Renal pelvis (tissue), 4 donors: ENCODE measurements around the gene RBL1. TPM values are rescaled to one million over a fixed set of nuclear protein-coding genes. Genes with fewer than 3 reads are reported as not detected.
"Not testable (repeated sequence)": the region's sequence is repeated elsewhere in the genome, so short reads cannot be mapped to it uniquely, and the experiment has no call there.

Experiments
- DNase-seq: peaks from one replicate; pipeline ENCODE4 v3.0.0-alpha.2; 2013
- polyA plus RNA-seq, 3 donors: library from polyadenylated mRNA; unstranded; fragments of 120-200 nt; gene quantifications; one replicate each; pipeline ENCODE4 v1.2.1, GENCODE V29; 2013; ENCODE audit not compliant: insufficient read length in 3 of 3

The RBL1 gene
- polyA plus RNA-seq, 3 donors: 8.8 to 12.6 (median 11.6) TPM

GRCh38 chr20:37090407-37090806 lies 5.4 kb downstream of the RBL1 start:
- DNase-seq: no peak

- DNase-seq: no peak
Observed at GRCh38 chr20:37081717-37082289, 14.0 kb downstream of the RBL1 start.

GRCh38 chr20:37077009-37077408 lies 18.8 kb downstream of the RBL1 start:
- no peak for DNase-seq

GRCh38 chr20:37075932-37076685 lies 19.7 kb downstream of the RBL1 start:
- no peak for DNase-seq

GRCh38 chr20:37072293-37073196 lies 23.3 kb downstream of the RBL1 start:
- no peak for DNase-seq

GRCh38 chr20:37071481-37071911 lies 24.3 kb downstream of the RBL1 start:
- no peak for DNase-seq

GRCh38 chr20:37069563-37069962 lies 26.2 kb downstream of the RBL1 start:
- DNase-seq: not testable (repeated sequence)

GRCh38 chr20:37066168-37066567 lies 29.6 kb downstream of the RBL1 start:
- DNase-seq: no peak

- DNase-seq: no peak
Observed at GRCh38 chr20:37055276-37055675, 40.5 kb downstream of the RBL1 start.

- no peak for DNase-seq
Observed at GRCh38 chr20:37053230-37053950, 42.4 kb downstream of the RBL1 start.

- no peak for DNase-seq
Observed at GRCh38 chr20:37042986-37043972, 52.5 kb downstream of the RBL1 start.

GRCh38 chr20:37039366-37039765 lies 56.4 kb downstream of the RBL1 start:
- not testable (repeated sequence) for DNase-seq

GRCh38 chr20:37032077-37032476 lies 63.7 kb downstream of the RBL1 start:
- no peak for DNase-seq

GRCh38 chr20:37020636-37021035 lies 75.2 kb downstream of the RBL1 start:
- DNase-seq: no peak

- not testable (repeated sequence) for DNase-seq
Observed at GRCh38 chr20:37012631-37013030, 83.2 kb downstream of the RBL1 start.

GRCh38 chr20:37011858-37012257 lies 83.9 kb downstream of the RBL1 start:
- not testable (repeated sequence) for DNase-seq

- DNase-seq: no peak
Observed at GRCh38 chr20:37011147-37011546, 84.7 kb downstream of the RBL1 start.

- no peak for DNase-seq
Observed at GRCh38 chr20:37007898-37008649, 87.7 kb downstream of the RBL1 start.

GRCh38 chr20:37005062-37005942 lies 90.5 kb downstream of the RBL1 start:
- DNase-seq: not testable (repeated sequence)
